NCI-H345 (cell line): Measurements from ENCODE around the gene CD177.
"Not testable (repeated sequence)": the region's sequence is repeated elsewhere in the genome, so short reads cannot be mapped to it uniquely, and the experiment has no call there.

ENCODE experiments used
- DNase-seq: peaks from one replicate; lab custom pipeline; 2025; lab: John Stamatoyannopoulos, UW

The CD177 gene

DNA sequence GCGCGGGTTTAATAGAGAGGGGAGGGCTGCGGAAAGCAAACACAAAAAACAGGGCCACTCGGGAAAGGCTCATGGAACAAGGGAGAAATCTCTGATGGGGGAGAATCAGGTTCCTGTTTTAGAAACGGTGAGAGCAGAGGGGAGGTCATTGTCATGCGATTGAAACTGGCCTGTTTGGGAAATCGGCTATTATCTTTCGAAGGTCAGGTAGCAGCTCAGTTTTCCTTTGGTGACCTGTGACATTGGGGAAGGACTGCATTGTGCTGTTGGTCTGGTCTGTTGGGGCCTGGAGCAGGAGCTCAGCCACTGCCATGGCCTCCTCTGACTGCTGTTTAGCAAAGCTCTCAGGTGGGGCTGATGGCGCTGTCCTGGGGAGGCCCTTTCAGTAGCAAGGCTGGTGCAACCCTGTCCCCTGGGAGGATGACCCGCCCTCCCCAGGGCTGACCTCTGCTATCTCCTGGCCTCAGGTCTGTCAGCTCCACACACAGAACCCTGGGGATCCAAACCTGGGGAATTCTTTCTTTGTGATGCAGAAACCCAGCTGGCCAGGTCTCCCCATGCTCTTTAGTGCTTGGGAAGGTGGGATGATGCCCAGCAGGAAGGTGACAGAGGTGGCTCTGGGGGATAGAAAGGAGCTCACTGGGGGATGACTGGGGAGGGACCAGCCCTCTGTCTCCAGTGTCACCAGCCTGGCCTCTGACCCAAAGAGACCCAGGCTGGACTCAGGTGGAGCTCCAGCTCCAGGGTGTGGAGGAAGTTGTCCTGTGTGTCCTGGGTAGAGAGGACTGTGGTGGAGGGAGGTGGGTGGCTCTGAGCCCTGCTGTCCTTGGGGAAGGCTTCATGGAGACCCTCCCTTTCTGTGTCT is 21.2 kb upstream of the CD177 start:
- no peak for DNase-seq

DNA sequence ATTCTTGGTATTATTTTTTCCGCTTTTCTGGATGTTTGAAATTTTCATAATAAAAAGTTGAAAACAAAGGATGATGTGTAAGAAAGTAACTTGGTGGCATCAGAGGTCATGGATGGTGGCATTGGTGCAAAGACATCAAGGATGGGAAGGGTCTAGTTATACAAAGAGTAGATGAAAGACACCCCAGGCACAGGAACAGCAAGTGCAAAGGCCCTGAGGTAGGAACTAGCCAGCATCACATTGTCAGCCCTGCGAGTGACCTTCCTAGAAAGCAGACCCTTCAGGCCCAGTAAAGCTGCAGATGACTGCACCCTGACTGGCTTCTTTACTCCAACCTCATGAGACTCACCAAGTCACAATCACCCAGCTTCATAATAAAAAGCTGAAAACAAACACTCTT is 17.0 kb upstream of the CD177 start:
- not testable (repeated sequence) for DNase-seq

DNA sequence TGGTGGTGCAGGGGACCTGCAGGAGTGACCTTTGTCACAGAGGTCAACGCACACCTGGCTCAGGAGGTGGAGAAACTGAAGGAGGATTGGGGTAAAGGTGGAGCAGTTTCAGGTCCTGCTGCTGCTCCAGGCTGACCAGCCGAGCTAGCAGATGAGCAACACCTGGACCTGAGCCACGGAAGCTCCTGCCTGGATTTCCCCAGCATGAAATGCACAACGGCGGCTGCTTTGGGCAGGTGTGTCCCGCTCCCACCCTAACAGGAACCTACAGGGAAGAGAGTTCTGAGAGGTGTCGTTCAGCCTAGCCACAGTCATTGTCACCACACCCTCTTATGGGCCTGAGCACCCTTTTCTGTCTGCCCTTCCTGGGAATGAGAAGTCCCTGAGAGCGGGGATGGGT is 15.7 kb upstream of the CD177 start:
- no peak for DNase-seq

- no peak for DNase-seq
Measured at GRCh38 chr19:43338530-43338929, 15.0 kb upstream of the CD177 start.

- not testable (repeated sequence) for DNase-seq
Measured at GRCh38 chr19:43339243-43339930, 14.1 kb upstream of the CD177 start.

GRCh38 chr19:43340101-43340500 is 13.4 kb upstream of the CD177 start:
- DNase-seq, result not testable (repeated sequence)

DNA sequence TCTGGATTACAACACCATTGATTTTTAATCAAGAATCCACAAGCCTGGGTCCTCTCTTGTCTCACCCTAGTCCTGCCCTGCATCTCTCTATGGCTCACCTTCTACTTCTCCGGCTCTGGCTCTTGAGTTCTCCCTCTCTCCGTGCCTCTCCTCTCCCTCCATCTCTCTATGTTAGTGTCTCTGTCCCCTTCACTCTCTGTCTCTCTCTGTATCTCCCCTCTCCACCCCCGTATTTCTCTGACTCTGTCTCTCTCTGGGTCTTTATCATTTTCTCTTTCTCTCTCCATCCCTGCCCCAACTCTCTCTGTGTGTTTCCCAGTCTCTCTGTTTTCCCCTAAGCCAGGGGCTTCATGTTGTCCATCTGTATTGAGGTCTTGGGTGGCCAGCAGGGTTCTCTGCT is 12.4 kb upstream of the CD177 start:
- not testable (repeated sequence) for DNase-seq

GRCh38 chr19:43342104-43342503 is 11.4 kb upstream of the CD177 start:
- DNase-seq, result peak; percentile 84

- not testable (repeated sequence) for DNase-seq
Measured at GRCh38 chr19:43344347-43344925, 9.1 kb upstream of the CD177 start.

DNA sequence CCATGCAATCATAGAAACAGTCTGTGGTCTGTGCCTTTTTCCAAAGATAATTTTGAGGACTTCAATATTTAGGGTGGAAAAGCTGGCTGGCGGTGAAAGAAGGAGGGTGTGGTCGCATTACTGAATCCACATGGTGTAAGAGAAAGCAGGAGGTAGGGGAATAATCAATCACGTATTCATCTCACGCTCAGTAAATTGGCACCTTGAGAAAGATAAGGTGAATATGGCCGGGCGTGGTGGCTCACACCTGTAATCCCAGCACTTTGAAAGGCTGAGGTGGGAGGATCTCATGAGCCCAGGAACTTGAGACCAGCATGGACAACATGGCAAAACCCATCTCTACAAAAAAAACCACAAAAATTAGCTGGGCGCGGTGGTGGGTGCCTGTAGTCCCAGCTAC is 3.7 kb upstream of the CD177 start:
- not testable (repeated sequence) for DNase-seq

- no peak for DNase-seq
Measured at GRCh38 chr19:43351998-43352746, 1.3 kb upstream of the CD177 start.

GRCh38 chr19:43354305-43354627 is 780 bp downstream of the CD177 start:
- DNase-seq, result no peak

GRCh38 chr19:43356749-43357148 is 3.3 kb downstream of the CD177 start:
- DNase-seq, result not testable (repeated sequence)

DNA sequence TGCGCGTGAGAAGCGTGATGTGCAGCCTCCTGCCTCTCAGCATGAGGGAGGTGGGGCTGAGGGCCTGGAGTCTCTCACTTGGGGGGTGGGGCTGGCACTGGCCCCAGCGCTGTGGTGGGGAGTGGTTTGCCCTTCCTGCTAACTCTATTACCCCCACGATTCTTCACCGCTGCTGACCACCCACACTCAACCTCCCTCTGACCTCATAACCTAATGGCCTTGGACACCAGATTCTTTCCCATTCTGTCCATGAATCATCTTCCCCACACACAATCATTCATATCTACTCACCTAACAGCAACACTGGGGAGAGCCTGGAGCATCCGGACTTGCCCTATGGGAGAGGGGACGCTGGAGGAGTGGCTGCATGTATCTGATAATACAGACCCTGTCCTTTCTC is 8.7 kb downstream of the CD177 start:
- no peak for DNase-seq

DNA sequence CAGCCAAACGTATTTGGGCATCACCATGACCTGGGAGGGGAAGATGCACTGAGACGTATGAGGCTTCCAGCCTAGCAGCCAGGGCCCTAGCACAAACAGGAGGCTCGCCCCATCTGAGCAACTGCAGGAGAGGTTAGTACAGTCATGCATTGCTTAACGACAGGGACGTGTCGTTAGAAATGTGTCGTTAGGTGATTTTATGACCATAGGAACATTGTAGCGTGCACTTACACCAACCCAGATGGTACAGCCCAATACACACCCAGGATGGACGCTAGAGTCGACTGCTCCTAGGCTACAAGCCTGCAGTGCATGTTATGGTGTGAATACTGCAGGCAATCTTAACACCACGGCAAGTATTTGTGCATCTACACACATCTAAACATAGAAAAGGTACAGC is 9.3 kb downstream of the CD177 start:
- DNase-seq, result no peak

DNA sequence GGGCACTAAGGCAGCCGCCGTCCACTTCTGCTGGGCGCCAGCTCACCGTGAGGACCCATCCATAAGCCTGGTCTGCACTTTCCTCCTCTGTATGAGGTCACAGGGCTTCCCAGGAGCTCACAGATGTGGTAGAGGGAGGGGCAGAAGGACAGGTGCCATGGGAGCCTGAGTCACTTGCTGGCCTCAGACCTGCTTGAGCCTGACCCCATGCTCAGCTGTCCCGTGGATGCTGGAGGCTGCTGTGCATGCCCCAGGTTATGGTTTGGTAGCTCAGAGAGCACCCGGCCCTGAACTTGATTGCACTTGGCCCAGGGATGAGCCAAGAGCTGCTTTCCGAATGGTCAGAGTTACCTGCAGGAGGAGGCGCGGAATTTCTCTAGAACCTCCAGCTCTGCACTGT is 12.2 kb downstream of the CD177 start:
- DNase-seq, result not testable (repeated sequence)

DNA sequence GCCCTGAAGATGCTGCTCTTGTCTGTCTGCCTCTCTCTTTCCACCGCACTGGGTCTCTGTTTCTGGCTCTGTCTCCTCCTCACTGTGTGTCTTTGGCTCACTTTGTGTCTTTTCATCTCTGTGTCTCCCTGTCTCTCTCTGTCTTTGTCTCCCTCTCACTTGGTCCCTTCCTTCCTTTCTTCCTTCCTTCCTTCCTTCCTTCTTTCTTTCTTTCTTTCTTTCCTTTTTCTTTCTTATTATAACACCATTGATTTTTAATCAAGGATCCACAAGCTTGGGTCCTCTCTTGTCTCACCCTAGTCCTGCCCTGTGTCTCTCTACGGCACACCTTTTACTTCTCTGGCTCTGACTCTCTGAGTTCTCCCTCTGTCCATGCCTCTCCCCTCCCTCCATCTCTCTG is 14.3 kb downstream of the CD177 start:
- DNase-seq, result no peak

DNA sequence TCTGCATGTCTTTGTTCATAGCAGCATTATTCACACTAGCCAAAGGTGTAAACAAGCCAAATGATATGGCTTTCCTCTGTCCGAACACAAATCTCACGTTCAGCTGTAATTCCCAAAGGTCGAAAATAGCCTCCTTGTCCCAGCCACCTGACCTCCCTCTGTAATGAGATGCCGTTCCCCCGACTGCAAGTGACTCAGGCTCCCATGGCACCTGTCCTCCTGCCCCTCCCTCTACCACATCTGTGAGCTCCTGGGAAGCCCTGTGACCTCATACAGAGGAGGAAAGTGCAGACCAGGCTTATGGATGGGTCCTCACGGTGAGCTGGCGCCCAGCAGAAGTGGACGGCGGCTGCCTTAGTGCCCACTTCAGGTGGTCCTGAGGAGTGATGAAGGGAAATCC is 15.4 kb downstream of the CD177 start:
- not testable (repeated sequence) for DNase-seq

DNA sequence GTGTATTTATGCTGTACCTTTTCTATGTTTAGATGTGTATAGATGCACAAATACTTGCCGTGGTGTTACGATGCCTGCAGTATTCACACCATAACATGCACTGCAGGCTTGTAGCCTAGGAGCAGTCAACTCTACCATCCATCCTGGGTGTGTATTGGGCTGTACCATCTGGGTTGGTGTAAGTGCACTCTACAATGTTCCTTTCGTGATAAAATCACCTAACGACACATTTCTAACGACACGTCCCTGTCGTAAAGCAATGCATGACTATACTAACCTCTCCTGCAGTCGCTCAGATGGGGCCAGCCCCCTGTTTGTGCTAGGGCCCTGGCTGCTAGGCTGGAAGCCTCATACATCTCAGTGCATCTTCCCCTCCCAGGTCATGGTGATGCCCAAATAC is 18.4 kb downstream of the CD177 start:
- DNase-seq, result no peak

DNA sequence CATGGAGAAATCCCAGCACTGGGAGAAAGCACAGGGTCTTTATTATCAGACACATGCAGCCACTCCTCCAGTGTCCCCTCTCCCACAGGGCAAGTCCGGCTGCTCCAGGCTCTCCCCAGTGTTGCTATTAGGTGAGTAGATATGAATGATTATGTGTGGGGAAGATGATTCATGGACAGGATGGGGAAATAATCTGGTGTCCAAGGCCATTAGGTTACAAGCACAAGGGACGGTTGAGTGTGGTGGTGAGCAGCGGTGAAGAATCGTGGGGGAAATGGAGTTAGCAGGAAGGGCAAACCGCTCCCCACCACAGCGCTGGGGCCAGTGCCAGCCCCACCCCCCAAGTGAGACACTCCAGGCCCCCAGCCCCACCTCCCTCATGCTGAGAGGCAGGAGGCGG is 19.0 kb downstream of the CD177 start:
- no peak for DNase-seq

GRCh38 chr19:43377624-43378023 is 24.1 kb downstream of the CD177 start:
- not testable (repeated sequence) for DNase-seq

- no peak for DNase-seq
Measured at GRCh38 chr19:43380008-43380407, 26.5 kb downstream of the CD177 start.
